IMR-90 (cell line): ENCODE measurements around the gene XRN1. TPM values are rescaled to one million over a fixed set of nuclear protein-coding genes. Genes with fewer than 3 reads are reported as not detected.

Source experiments
- ATAC-seq: fragments of 200-7000 bp; cut with Tn5 transposase; 2 replicates; pipeline ENCODE4 v1.9.1; 2020; ENCODE audit warnings: low read depth, mild to moderate bottlenecking, moderate library complexity
- BruUV-seq: library from RNA; stranded (reverse); fragments of 400-500 nt; replicated peaks from 2 replicates; lab custom pipeline; 2021; lab: Mats Ljungman, UMichigan
- CTCF ChIA-PET: fragments of 300-600 bp; formaldehyde crosslinking; extraction: SDS; loops from one replicate; lab custom pipeline; 2021; ENCODE audit warnings: antibody characterized with exemption; lab: Yijun Ruan, JAX
- POLR2A ChIA-PET: fragments of 300-600 bp; sonication (Branson Sonifier 250); formaldehyde crosslinking; loops from one replicate; lab custom pipeline; 2022; ENCODE audit warnings: antibody characterized with exemption; ENCODE audit not compliant: unreplicated experiment; lab: Charles Lee
- DNase-seq: peaks from one replicate; pipeline ENCODE4 v3.0.0; 2013
- H2AFZ ChIP-seq: replicated peaks from 2 replicates; pipeline ENCODE3; 2013; ENCODE audit warnings: low read length, mild to moderate bottlenecking; ENCODE audit not compliant: poor library complexity
- H2AK5ac ChIP-seq: 2 replicates; pipeline ENCODE4 v1.6.1; 2013; ENCODE audit warnings: low read depth, low read length, inconsistent platforms
- H2AK9ac ChIP-seq: replicated peaks from 2 replicates; pipeline ENCODE3; 2013; ENCODE audit warnings: mild to moderate bottlenecking, low read depth, low read length, moderate library complexity; ENCODE audit not compliant: poor library complexity
- H2BK120ac ChIP-seq: 2 replicates; pipeline ENCODE4 v1.6.1; 2013; ENCODE audit warnings: low read depth, low read length, inconsistent platforms
- H2BK15ac ChIP-seq: 3 replicates; pipeline ENCODE4 v1.6.1; 2013; ENCODE audit warnings: low read depth, low read length, inconsistent platforms
- H2BK20ac ChIP-seq: 2 replicates; pipeline ENCODE4 v1.6.1; 2013; ENCODE audit warnings: low read depth, mild to moderate bottlenecking, inconsistent platforms, low read length, moderate library complexity
- H2BK5ac ChIP-seq: 2 replicates; pipeline ENCODE4 v1.6.1; 2013; ENCODE audit warnings: mild to moderate bottlenecking, low read depth, low read length, inconsistent platforms; ENCODE audit not compliant: poor library complexity, severe bottlenecking
- H3K14ac ChIP-seq: replicated peaks from 2 replicates; pipeline ENCODE4 v1.6.1; 2013; ENCODE audit warnings: low read depth, low read length, inconsistent platforms
- H3K18ac ChIP-seq: 2 replicates; pipeline ENCODE4 v1.6.1; 2013; ENCODE audit warnings: low read depth, low read length, control low read depth
- H3K23ac ChIP-seq: 2 replicates; pipeline ENCODE4 v1.6.1; 2013; ENCODE audit warnings: low read depth, low read length, inconsistent platforms
- H3K27ac ChIP-seq: 2 replicates; pipeline ENCODE4 v1.5.1; 2013; ENCODE audit warnings: mild to moderate bottlenecking, control low read depth, low read length; ENCODE audit not compliant: insufficient read depth
- H3K27me3 ChIP-seq: 2 replicates; pipeline ENCODE4 v1.6.1; 2013; ENCODE audit warnings: low read length; ENCODE audit not compliant: control insufficient read depth, insufficient read depth
- H3K36me3 ChIP-seq: 2 replicates; pipeline ENCODE4 v1.6.1; 2013; ENCODE audit warnings: low read length, mixed read lengths; ENCODE audit not compliant: control insufficient read depth, insufficient read depth
- H3K4ac ChIP-seq: 2 replicates; pipeline ENCODE4 v1.6.1; 2013; ENCODE audit warnings: low read depth, low read length, inconsistent platforms
- H3K4me1 ChIP-seq: 2 replicates; pipeline ENCODE4 v1.6.1; 2013; ENCODE audit warnings: low read length, mixed read lengths; ENCODE audit not compliant: control insufficient read depth, insufficient read depth
- H3K4me2 ChIP-seq: 2 replicates; pipeline ENCODE4 v1.6.1; 2013; ENCODE audit warnings: low read depth, mild to moderate bottlenecking, control low read depth, low read length, moderate library complexity
- H3K4me3 ChIP-seq: 2 replicates; pipeline ENCODE4 v1.5.1; 2013; ENCODE audit warnings: low read depth, mild to moderate bottlenecking, control low read depth, low read length, moderate library complexity; ENCODE audit not compliant: insufficient read depth
- H3K56ac ChIP-seq: 2 replicates; pipeline ENCODE4 v1.6.1; 2013; ENCODE audit warnings: low read length, inconsistent platforms; ENCODE audit not compliant: insufficient read depth; ENCODE audit errors: extremely low read depth
- H3K79me1 ChIP-seq, 2 experiments: 2 replicates each; pipeline ENCODE4 v1.6.1; 2013; ENCODE audit warnings: low read length in 2 of 2, inconsistent platforms in 1 of 2, low read depth in 1 of 2
- H3K9ac ChIP-seq: 2 replicates; pipeline ENCODE4 v1.6.1; 2013; ENCODE audit warnings: low read depth, low read length, control low read depth
- H3K9me1 ChIP-seq: 2 replicates; pipeline ENCODE4 v1.6.1; 2013; ENCODE audit warnings: low read length, inconsistent platforms; ENCODE audit not compliant: insufficient read depth
- H3K9me3 ChIP-seq: 2 replicates; pipeline ENCODE4 v1.6.1; 2013; ENCODE audit warnings: low read length; ENCODE audit not compliant: control insufficient read depth, insufficient read depth
- H4K20me1 ChIP-seq: 2 replicates; pipeline ENCODE4 v1.6.1; 2013; ENCODE audit warnings: low read length, inconsistent platforms; ENCODE audit not compliant: insufficient read depth
- H4K5ac ChIP-seq: 2 replicates; pipeline ENCODE4 v1.6.1; 2013; ENCODE audit warnings: mild to moderate bottlenecking, low read depth, low read length, control low read depth
- H4K8ac ChIP-seq, 2 experiments: 2 replicates each; pipeline ENCODE4 v1.6.1; 2013; ENCODE audit warnings: low read depth in 2 of 2, low read length in 2 of 2, control low read depth in 1 of 2, inconsistent platforms in 1 of 2
- H4K91ac ChIP-seq: 2 replicates; pipeline ENCODE4 v1.6.1; 2013; ENCODE audit warnings: low read depth, low read length, inconsistent platforms; ENCODE audit not compliant: insufficient read depth
- BHLHE40 ChIP-seq: fragments of 150-350 bp; IDR thresholded peaks from 2 replicates; pipeline ENCODE4 v1.6.1; 2016; ENCODE audit warnings: mild to moderate bottlenecking, low read depth, low read length
- CHD1 ChIP-seq: IDR thresholded peaks from 2 replicates; pipeline ENCODE4 v1.6.1; 2012; ENCODE audit warnings: low read depth, low read length, improper control_type of control experiment
- FOS ChIP-seq: fragments of 150-350 bp; IDR thresholded peaks from 2 replicates; pipeline ENCODE4 v1.6.1; 2016; ENCODE audit warnings: low read depth, low read length
- MAFK ChIP-seq: IDR thresholded peaks from 2 replicates; pipeline ENCODE4 v1.6.1; 2012; ENCODE audit warnings: low read depth, low read length, improper control_type of control experiment
- MXI1 ChIP-seq: IDR thresholded peaks from 2 replicates; pipeline ENCODE4 v1.6.1; 2012; ENCODE audit warnings: low read depth, mild to moderate bottlenecking, low read length, moderate library complexity, borderline replicate concordance
- POLR2A ChIP-seq: IDR thresholded peaks from 2 replicates; pipeline ENCODE4 v1.6.1; 2012; ENCODE audit warnings: mild to moderate bottlenecking, low read depth, low read length
- RFX5 ChIP-seq: IDR thresholded peaks from 2 replicates; pipeline ENCODE4 v1.8.0; 2012; ENCODE audit warnings: low read depth, mild to moderate bottlenecking, low read length, moderate library complexity
- WGBS, 2 experiments: methylation state at CpG; one replicate each; pipeline versions ENCODE4 v1.1.5 to v1.1.7; 2013; ENCODE audit warnings: missing lambda C conversion rate in 2 of 2; ENCODE audit not compliant: insufficient read length in 1 of 2; ENCODE audit errors: extremely low coverage in 2 of 2; 5-methylcytosine and 5-hydroxymethylcytosine counted together
- dilution Hi-C: fragments of 300-500 bp; cut with HindIII; formaldehyde crosslinking; loops from one replicate; pipeline ENCODE4 v1.14.3; 2018; ENCODE audit warnings: low sequenced_read_pairs; ENCODE audit not compliant: unreplicated experiment
- in situ Hi-C: fragments of 300-500 bp; cut with MboI; formaldehyde crosslinking; loops from 3 replicates; pipeline ENCODE4 v1.14.3; 2019; ENCODE audit warnings: low sequenced_read_pairs, inconsistent platforms, mixed read lengths
- intact Hi-C: fragments of 100-400 bp; cut with micrococcal nuclease; formaldehyde crosslinking; loops from 2 replicates; pipeline ENCODE4 v1.10.0; 2022
- polyA plus RNA-seq, 3 experiments: library from polyadenylated mRNA; depleted of rRNA; stranded (reverse); fragments of >200 nt; gene quantifications; 2 replicates each; pipeline ENCODE4 v1.2.3, GENCODE V29; 2012; ENCODE audit warnings: low replicate concordance in 1 of 3
- total RNA-seq: library from RNA; depleted of rRNA; stranded (reverse); fragments of >200 nt; gene quantifications from 2 replicates; pipeline ENCODE4 v1.2.3, GENCODE V29; 2012

XRN1 gene
- total and polyA plus RNA-seq, 2 of the 4 experiments (the other 2 are of a cell fraction), result 6.0 to 21.5 TPM

DNA sequence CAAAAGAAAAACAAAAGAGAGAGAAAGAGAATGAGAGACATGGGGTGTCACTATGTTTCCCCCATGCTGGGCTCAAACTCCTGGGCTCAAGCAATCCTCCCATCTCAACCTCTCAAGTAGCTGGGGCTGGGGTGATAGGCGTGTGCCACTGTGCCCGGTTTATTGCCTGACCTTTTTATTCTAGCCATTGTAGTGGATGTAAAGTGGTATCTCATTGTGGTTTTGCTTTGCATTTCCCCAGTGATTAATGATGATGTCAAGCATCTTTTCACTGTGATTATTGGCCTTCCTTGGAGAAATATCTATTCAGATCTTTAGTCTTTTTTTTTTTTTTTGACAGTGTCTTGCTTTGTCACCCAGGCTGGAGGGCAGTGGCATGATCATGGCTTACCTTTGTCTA is 184.7 kb downstream of the XRN1 start:
- H2BK120ac ChIP-seq, result no peak overlapping the region
- no peak overlapping the region for H3K4ac ChIP-seq
- no peaks in the 10 kb centered on the region for H4K20me1 ChIP-seq
- no peak overlapping the region for H2BK20ac ChIP-seq
- no peak overlapping the region for H2BK15ac ChIP-seq
- no peaks in the 10 kb centered on the region for H3K36me3 ChIP-seq
- BruUV-seq, result no TSS peak
- H3K4me1 ChIP-seq, result no peaks in the 10 kb centered on the region
- DNase-seq (no peak), ATAC-seq (no peak)
- H3K9me3 ChIP-seq, result no peaks in the 10 kb centered on the region
- TF ChIP-seq POLR2A (no peak), MXI1 (no peak), CHD1 (no peak), RFX5 (no peak), FOS (no peak), MAFK (no peak), BHLHE40 (no peak)
- in situ Hi-C loops (no loop called here), intact Hi-C loops (no loop called here), dilution Hi-C loops (no loop called here)
- H3K27me3 ChIP-seq, result no peaks in the 10 kb centered on the region
- H4K8ac ChIP-seq, result no peak overlapping the region
- H2AFZ ChIP-seq, result no peak overlapping the region
- POLR2A ChIA-PET, result no interaction called here
- no peaks in the 10 kb centered on the region for H3K79me1 ChIP-seq
- H3K4me2 ChIP-seq, result no peak overlapping the region
- no CpG with 5 or more reads among the region's 2 CpGs for whole genome bisulfite sequencing, 2 experiments
- H3K14ac ChIP-seq, result no peak overlapping the region
- H3K18ac ChIP-seq, result no peak overlapping the region
- no peak overlapping the region for H3K9ac ChIP-seq
- no peak overlapping the region for H3K56ac ChIP-seq
- H3K27ac ChIP-seq, result no peak overlapping the region
- no peaks in the 10 kb centered on the region for H3K9me1 ChIP-seq
- CTCF ChIA-PET, result no interaction called here
- no peak overlapping the region for H3K4me3 ChIP-seq
- H2AK9ac ChIP-seq, result no peak overlapping the region
- no peak overlapping the region for H3K23ac ChIP-seq
- no peak overlapping the region for H4K91ac ChIP-seq
- H4K5ac ChIP-seq, result no peak overlapping the region
- no peak overlapping the region for H2AK5ac ChIP-seq
- H2BK5ac ChIP-seq, result no peak overlapping the region
